IMR-90 (cell line): Measurements from ENCODE around the gene RNF227. TPM values are rescaled to one million over a fixed set of nuclear protein-coding genes. Genes with fewer than 3 reads are reported as not detected.
A peak's percentile ranks its signal among the peaks of the same experiment; 100 is the strongest.

Experiments used
- ATAC-seq: fragments of 200-7000 bp; cut with Tn5 transposase; 2 replicates; pipeline ENCODE4 v1.9.1; 2020; ENCODE audit warnings: low read depth, mild to moderate bottlenecking, moderate library complexity
- BruUV-seq: library from RNA; stranded (reverse); fragments of 400-500 nt; replicated peaks from 2 replicates; lab custom pipeline; 2021; lab: Mats Ljungman, UMichigan
- CTCF ChIA-PET: fragments of 300-600 bp; formaldehyde crosslinking; extraction: SDS; loops from one replicate; lab custom pipeline; 2021; ENCODE audit warnings: antibody characterized with exemption; lab: Yijun Ruan, JAX
- POLR2A ChIA-PET: fragments of 300-600 bp; sonication (Branson Sonifier 250); formaldehyde crosslinking; loops from one replicate; lab custom pipeline; 2022; ENCODE audit warnings: antibody characterized with exemption; ENCODE audit not compliant: unreplicated experiment; lab: Charles Lee
- DNase-seq: peaks from one replicate; pipeline ENCODE4 v3.0.0; 2013
- H2AFZ ChIP-seq: replicated peaks from 2 replicates; pipeline ENCODE3; 2013; ENCODE audit warnings: low read length, mild to moderate bottlenecking; ENCODE audit not compliant: poor library complexity
- H2AK5ac ChIP-seq: 2 replicates; pipeline ENCODE4 v1.6.1; 2013; ENCODE audit warnings: low read depth, low read length, inconsistent platforms
- H2AK9ac ChIP-seq: replicated peaks from 2 replicates; pipeline ENCODE3; 2013; ENCODE audit warnings: mild to moderate bottlenecking, low read depth, low read length, moderate library complexity; ENCODE audit not compliant: poor library complexity
- H2BK120ac ChIP-seq: 2 replicates; pipeline ENCODE4 v1.6.1; 2013; ENCODE audit warnings: low read depth, low read length, inconsistent platforms
- H2BK15ac ChIP-seq: 3 replicates; pipeline ENCODE4 v1.6.1; 2013; ENCODE audit warnings: low read depth, low read length, inconsistent platforms
- H2BK20ac ChIP-seq: 2 replicates; pipeline ENCODE4 v1.6.1; 2013; ENCODE audit warnings: low read depth, mild to moderate bottlenecking, inconsistent platforms, low read length, moderate library complexity
- H2BK5ac ChIP-seq: 2 replicates; pipeline ENCODE4 v1.6.1; 2013; ENCODE audit warnings: mild to moderate bottlenecking, low read depth, low read length, inconsistent platforms; ENCODE audit not compliant: poor library complexity, severe bottlenecking
- H3K14ac ChIP-seq: replicated peaks from 2 replicates; pipeline ENCODE4 v1.6.1; 2013; ENCODE audit warnings: low read depth, low read length, inconsistent platforms
- H3K18ac ChIP-seq: 2 replicates; pipeline ENCODE4 v1.6.1; 2013; ENCODE audit warnings: low read depth, low read length, control low read depth
- H3K23ac ChIP-seq: 2 replicates; pipeline ENCODE4 v1.6.1; 2013; ENCODE audit warnings: low read depth, low read length, inconsistent platforms
- H3K27ac ChIP-seq: 2 replicates; pipeline ENCODE4 v1.5.1; 2013; ENCODE audit warnings: mild to moderate bottlenecking, control low read depth, low read length; ENCODE audit not compliant: insufficient read depth
- H3K27me3 ChIP-seq: 2 replicates; pipeline ENCODE4 v1.6.1; 2013; ENCODE audit warnings: low read length; ENCODE audit not compliant: control insufficient read depth, insufficient read depth
- H3K36me3 ChIP-seq: 2 replicates; pipeline ENCODE4 v1.6.1; 2013; ENCODE audit warnings: low read length, mixed read lengths; ENCODE audit not compliant: control insufficient read depth, insufficient read depth
- H3K4ac ChIP-seq: 2 replicates; pipeline ENCODE4 v1.6.1; 2013; ENCODE audit warnings: low read depth, low read length, inconsistent platforms
- H3K4me1 ChIP-seq: 2 replicates; pipeline ENCODE4 v1.6.1; 2013; ENCODE audit warnings: low read length, mixed read lengths; ENCODE audit not compliant: control insufficient read depth, insufficient read depth
- H3K4me2 ChIP-seq: 2 replicates; pipeline ENCODE4 v1.6.1; 2013; ENCODE audit warnings: low read depth, mild to moderate bottlenecking, control low read depth, low read length, moderate library complexity
- H3K4me3 ChIP-seq: 2 replicates; pipeline ENCODE4 v1.5.1; 2013; ENCODE audit warnings: low read depth, mild to moderate bottlenecking, control low read depth, low read length, moderate library complexity; ENCODE audit not compliant: insufficient read depth
- H3K56ac ChIP-seq: 2 replicates; pipeline ENCODE4 v1.6.1; 2013; ENCODE audit warnings: low read length, inconsistent platforms; ENCODE audit not compliant: insufficient read depth; ENCODE audit errors: extremely low read depth
- H3K79me1 ChIP-seq, 2 experiments: 2 replicates each; pipeline ENCODE4 v1.6.1; 2013; ENCODE audit warnings: low read length in 2 of 2, inconsistent platforms in 1 of 2, low read depth in 1 of 2
- H3K9ac ChIP-seq: 2 replicates; pipeline ENCODE4 v1.6.1; 2013; ENCODE audit warnings: low read depth, low read length, control low read depth
- H3K9me1 ChIP-seq: 2 replicates; pipeline ENCODE4 v1.6.1; 2013; ENCODE audit warnings: low read length, inconsistent platforms; ENCODE audit not compliant: insufficient read depth
- H3K9me3 ChIP-seq: 2 replicates; pipeline ENCODE4 v1.6.1; 2013; ENCODE audit warnings: low read length; ENCODE audit not compliant: control insufficient read depth, insufficient read depth
- H4K20me1 ChIP-seq: 2 replicates; pipeline ENCODE4 v1.6.1; 2013; ENCODE audit warnings: low read length, inconsistent platforms; ENCODE audit not compliant: insufficient read depth
- H4K5ac ChIP-seq: 2 replicates; pipeline ENCODE4 v1.6.1; 2013; ENCODE audit warnings: mild to moderate bottlenecking, low read depth, low read length, control low read depth
- H4K8ac ChIP-seq, 2 experiments: 2 replicates each; pipeline ENCODE4 v1.6.1; 2013; ENCODE audit warnings: low read depth in 2 of 2, low read length in 2 of 2, control low read depth in 1 of 2, inconsistent platforms in 1 of 2
- H4K91ac ChIP-seq: 2 replicates; pipeline ENCODE4 v1.6.1; 2013; ENCODE audit warnings: low read depth, low read length, inconsistent platforms; ENCODE audit not compliant: insufficient read depth
- BHLHE40 ChIP-seq: fragments of 150-350 bp; IDR thresholded peaks from 2 replicates; pipeline ENCODE4 v1.6.1; 2016; ENCODE audit warnings: mild to moderate bottlenecking, low read depth, low read length
- CEBPB ChIP-seq: IDR thresholded peaks from 2 replicates; pipeline ENCODE4 v1.6.1; 2012; ENCODE audit warnings: low read depth, low read length, improper control_type of control experiment
- CHD1 ChIP-seq: IDR thresholded peaks from 2 replicates; pipeline ENCODE4 v1.6.1; 2012; ENCODE audit warnings: low read depth, low read length, improper control_type of control experiment
- FOS ChIP-seq: fragments of 150-350 bp; IDR thresholded peaks from 2 replicates; pipeline ENCODE4 v1.6.1; 2016; ENCODE audit warnings: low read depth, low read length
- MXI1 ChIP-seq: IDR thresholded peaks from 2 replicates; pipeline ENCODE4 v1.6.1; 2012; ENCODE audit warnings: low read depth, mild to moderate bottlenecking, low read length, moderate library complexity, borderline replicate concordance
- POLR2A ChIP-seq: IDR thresholded peaks from 2 replicates; pipeline ENCODE4 v1.6.1; 2012; ENCODE audit warnings: mild to moderate bottlenecking, low read depth, low read length
- RCOR1 ChIP-seq: IDR thresholded peaks from 2 replicates; pipeline ENCODE4 v1.6.1; 2012; ENCODE audit warnings: mild to moderate bottlenecking, low read length, improper control_type of control experiment; ENCODE audit not compliant: insufficient replicate concordance
- RFX5 ChIP-seq: IDR thresholded peaks from 2 replicates; pipeline ENCODE4 v1.8.0; 2012; ENCODE audit warnings: low read depth, mild to moderate bottlenecking, low read length, moderate library complexity
- SMC3 ChIP-seq: fragments of 150-350 bp; IDR thresholded peaks from 2 replicates; pipeline ENCODE4 v1.6.1; 2016; ENCODE audit warnings: low read depth, mild to moderate bottlenecking, antibody characterized with exemption, low read length, moderate library complexity
- WGBS, 2 experiments: methylation state at CpG; one replicate each; pipeline versions ENCODE4 v1.1.5 to v1.1.7; 2013; ENCODE audit warnings: missing lambda C conversion rate in 2 of 2; ENCODE audit not compliant: insufficient read length in 1 of 2; ENCODE audit errors: extremely low coverage in 2 of 2; 5-methylcytosine and 5-hydroxymethylcytosine counted together
- dilution Hi-C: fragments of 300-500 bp; cut with HindIII; formaldehyde crosslinking; loops from one replicate; pipeline ENCODE4 v1.14.3; 2018; ENCODE audit warnings: low sequenced_read_pairs; ENCODE audit not compliant: unreplicated experiment
- in situ Hi-C: fragments of 300-500 bp; cut with MboI; formaldehyde crosslinking; loops from 3 replicates; pipeline ENCODE4 v1.14.3; 2019; ENCODE audit warnings: low sequenced_read_pairs, inconsistent platforms, mixed read lengths
- intact Hi-C: fragments of 100-400 bp; cut with micrococcal nuclease; formaldehyde crosslinking; loops from 2 replicates; pipeline ENCODE4 v1.10.0; 2022
- polyA plus RNA-seq, 3 experiments: library from polyadenylated mRNA; depleted of rRNA; stranded (reverse); fragments of >200 nt; gene quantifications; 2 replicates each; pipeline ENCODE4 v1.2.3, GENCODE V29; 2012; ENCODE audit warnings: low replicate concordance in 1 of 3
- total RNA-seq: library from RNA; depleted of rRNA; stranded (reverse); fragments of >200 nt; gene quantifications from 2 replicates; pipeline ENCODE4 v1.2.3, GENCODE V29; 2012
- TF ChIP-seq, protein P1 (sequence below): conservative IDR thresholded peaks from 2 replicates; pipeline ENCODE4 v1.5.1; 2012; ENCODE audit warnings: mild to moderate bottlenecking, low read depth, low read length, improper control_type of control experiment

Gene RNF227
- total and polyA plus RNA-seq, 2 of the 4 experiments (the other 2 are of a cell fraction), result 1.3 to 3.1 TPM

- H2BK15ac ChIP-seq, result no peak overlapping the region
- H3K4me2 ChIP-seq, result peak overlapping the region; percentile 86
- peak overlapping the region; percentile 70 for H3K56ac ChIP-seq
- H3K79me1 ChIP-seq, result peaks cover 8 to 50% of the 10 kb centered on the region in 2 experiments; a peak in 3 of 4 replicates
- WGBS, 2 experiments, result no CpG with 5 or more reads among the region's 3 CpGs
- DNase-seq, result peak; percentile 45
- no TSS peak for BruUV-seq
- peak overlapping the region; percentile 48 for H4K5ac ChIP-seq
- intact Hi-C loops (no loop called here), dilution Hi-C loops (no loop called here), in situ Hi-C loops (no loop called here)
- H3K9me1 ChIP-seq, result peaks cover 5% of the 10 kb centered on the region; the same call in 1 of the 2 replicates
- ChIA-PET POLR2A (interaction anchor here (0.6 to 0.7 kb wide), 4 partner anchors 13 to 421 kb away, joined by 3 to 5 read pairs (median 4); no protein-coding TSS in a partner anchor), CTCF (no interaction called here)
- peak overlapping the region; percentile 56; the same call in 1 of the 2 replicates for H2AK5ac ChIP-seq
- peak overlapping the region; percentile 57 for H3K18ac ChIP-seq
- H3K14ac ChIP-seq, result peak overlapping the region; percentile 81
- peaks cover 18% of the 10 kb centered on the region for H3K4me1 ChIP-seq
- H3K9ac ChIP-seq, result peak overlapping the region; percentile 70
- H3K23ac ChIP-seq, result peak overlapping the region; percentile 78
- H2BK120ac ChIP-seq, result peak overlapping the region; percentile 39
- peak overlapping the region; percentile 71; the same call in 1 of the 2 replicates for H3K27ac ChIP-seq
- H3K4me3 ChIP-seq, result peak overlapping the region; percentile 43
- peaks cover 17% of the 10 kb centered on the region for H3K36me3 ChIP-seq
- H4K91ac ChIP-seq, result peak overlapping the region; percentile 31
- H3K27me3 ChIP-seq, result no peaks in the 10 kb centered on the region
- peak overlapping the region; percentile 75 for H2BK5ac ChIP-seq
- H4K8ac ChIP-seq, result peak overlapping the region; percentile 49 to 94
- ATAC-seq, result no peak
- H2BK20ac ChIP-seq, result no peak overlapping the region
- peak overlapping the region; percentile 80 for H2AK9ac ChIP-seq
- no peak overlapping the region for H2AFZ ChIP-seq
- TF ChIP-seq SMC3 (no peak), CHD1 (no peak), RFX5 (no peak), MXI1 (no peak), POLR2A (no peak), BHLHE40 (no peak), RCOR1 (no peak), FOS (no peak), CEBPB (no peak)
- TF ChIP-seq, protein P1, sequence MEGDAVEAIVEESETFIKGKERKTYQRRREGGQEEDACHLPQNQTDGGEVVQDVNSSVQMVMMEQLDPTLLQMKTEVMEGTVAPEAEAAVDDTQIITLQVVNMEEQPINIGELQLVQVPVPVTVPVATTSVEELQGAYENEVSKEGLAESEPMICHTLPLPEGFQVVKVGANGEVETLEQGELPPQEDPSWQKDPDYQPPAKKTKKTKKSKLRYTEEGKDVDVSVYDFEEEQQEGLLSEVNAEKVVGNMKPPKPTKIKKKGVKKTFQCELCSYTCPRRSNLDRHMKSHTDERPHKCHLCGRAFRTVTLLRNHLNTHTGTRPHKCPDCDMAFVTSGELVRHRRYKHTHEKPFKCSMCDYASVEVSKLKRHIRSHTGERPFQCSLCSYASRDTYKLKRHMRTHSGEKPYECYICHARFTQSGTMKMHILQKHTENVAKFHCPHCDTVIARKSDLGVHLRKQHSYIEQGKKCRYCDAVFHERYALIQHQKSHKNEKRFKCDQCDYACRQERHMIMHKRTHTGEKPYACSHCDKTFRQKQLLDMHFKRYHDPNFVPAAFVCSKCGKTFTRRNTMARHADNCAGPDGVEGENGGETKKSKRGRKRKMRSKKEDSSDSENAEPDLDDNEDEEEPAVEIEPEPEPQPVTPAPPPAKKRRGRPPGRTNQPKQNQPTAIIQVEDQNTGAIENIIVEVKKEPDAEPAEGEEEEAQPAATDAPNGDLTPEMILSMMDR, result no peak
- H3K4ac ChIP-seq, result peak overlapping the region; percentile 73
- no peaks in the 10 kb centered on the region for H3K9me3 ChIP-seq
- H4K20me1 ChIP-seq, result peaks cover 6% of the 10 kb centered on the region; the same call in 1 of the 2 replicates
Measured at GRCh38 chr17:7883781-7884386, 32.2 kb downstream of the RNF227 start.
